Spleen (tissue), 7 donors: ENCODE data around the gene EXOC4.

Experiments
- POLR2A ChIP-seq, 3 donors: fragments of 450-650 bp; IDR thresholded peaks; one replicate each; pipeline ENCODE4 v1.5.1; 2017; ENCODE audit warnings: antibody characterized with exemption in 3 of 3, mild to moderate bottlenecking in 1 of 3
- POLR2AphosphoS5 ChIP-seq, 3 donors: sonication (generic); formaldehyde crosslinking; IDR thresholded peaks; one replicate each; pipeline ENCODE4 v1.5.1; 2017; ENCODE audit warnings: antibody characterized with exemption in 3 of 3
- TF ChIP-seq, protein P1 (sequence below), 11 experiments: fragments of 200-600 bp in 7 of 11; fragments of 450-650 bp in 4 of 11; sonication (generic) in 4 of 11; IDR thresholded peaks in 8 of 11; conservative IDR thresholded peaks in 3 of 11; 1 replicate in 7 of 11; 2 replicates in 4 of 11; pipeline versions ENCODE4 v1.4.0 to v1.8.0; 2016 to 2021; ENCODE audit warnings: antibody characterized with exemption in 11 of 11, inconsistent platforms in 4 of 11, mild to moderate bottlenecking in 1 of 11
- donor health status: DM: no; HTN: no; CAD: no; lungs with moderate emphysema.
- donor health status: DM: no; HTN: no; CAD: no.
- donor health status: DM: no; HTN: no; CAD: no.

DNA sequence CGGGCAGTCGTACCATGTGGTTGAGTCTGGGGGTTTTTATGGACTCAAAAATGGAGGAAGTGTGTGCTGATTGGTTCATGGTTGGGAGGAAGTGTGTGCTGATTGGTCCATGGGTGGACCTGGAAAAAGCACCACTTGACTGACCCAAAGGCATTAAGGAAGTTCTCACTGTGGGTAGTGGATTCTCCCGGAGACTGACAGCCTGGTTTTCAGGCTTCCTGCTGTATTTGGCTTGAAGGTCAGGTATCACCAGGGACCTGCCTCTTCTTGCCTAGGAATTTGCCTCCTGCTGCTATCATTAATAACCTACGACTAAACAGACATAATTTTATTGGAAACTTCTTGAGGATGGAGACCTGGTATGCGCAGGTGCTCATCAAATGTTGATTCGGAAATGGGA lies 605.4 kb downstream of the EXOC4 start:
- TF ChIP-seq, protein P1, sequence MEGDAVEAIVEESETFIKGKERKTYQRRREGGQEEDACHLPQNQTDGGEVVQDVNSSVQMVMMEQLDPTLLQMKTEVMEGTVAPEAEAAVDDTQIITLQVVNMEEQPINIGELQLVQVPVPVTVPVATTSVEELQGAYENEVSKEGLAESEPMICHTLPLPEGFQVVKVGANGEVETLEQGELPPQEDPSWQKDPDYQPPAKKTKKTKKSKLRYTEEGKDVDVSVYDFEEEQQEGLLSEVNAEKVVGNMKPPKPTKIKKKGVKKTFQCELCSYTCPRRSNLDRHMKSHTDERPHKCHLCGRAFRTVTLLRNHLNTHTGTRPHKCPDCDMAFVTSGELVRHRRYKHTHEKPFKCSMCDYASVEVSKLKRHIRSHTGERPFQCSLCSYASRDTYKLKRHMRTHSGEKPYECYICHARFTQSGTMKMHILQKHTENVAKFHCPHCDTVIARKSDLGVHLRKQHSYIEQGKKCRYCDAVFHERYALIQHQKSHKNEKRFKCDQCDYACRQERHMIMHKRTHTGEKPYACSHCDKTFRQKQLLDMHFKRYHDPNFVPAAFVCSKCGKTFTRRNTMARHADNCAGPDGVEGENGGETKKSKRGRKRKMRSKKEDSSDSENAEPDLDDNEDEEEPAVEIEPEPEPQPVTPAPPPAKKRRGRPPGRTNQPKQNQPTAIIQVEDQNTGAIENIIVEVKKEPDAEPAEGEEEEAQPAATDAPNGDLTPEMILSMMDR (IDR thresholded peaks at IDR 0.05 in 8 of 11, conservative IDR thresholded peaks at IDR 0.05 in 3 of 11) = no peak
- TF ChIP-seq POLR2A (IDR thresholded peaks at IDR 0.05) (no peak), POLR2AphosphoS5 (IDR thresholded peaks at IDR 0.05) (no peak)
